Measurements from ENCODE around the gene OIP5.
A peak's percentile ranks its signal among the peaks of the same experiment; 100 is the strongest.
"Not testable (repeated sequence)": the region's sequence is repeated elsewhere in the genome, so short reads cannot be mapped to it uniquely, and the experiment has no call there.

The OIP5 gene

GRCh38 chr15:41301587-41301986 lies 30.8 kb downstream of the OIP5 start:
- DNase-seq: no peak

GRCh38 chr15:41301139-41301538 lies 31.3 kb downstream of the OIP5 start:
- DNase-seq: not testable (repeated sequence)

- DNase-seq: no peak
Observed at GRCh38 chr15:41292521-41292920, 39.9 kb downstream of the OIP5 start.

- DNase-seq: peak in 1 of 14 donors; percentile 3
Observed at GRCh38 chr15:41291065-41291631, 41.2 kb downstream of the OIP5 start.

- no peak for DNase-seq
Observed at GRCh38 chr15:41289953-41290352, 42.4 kb downstream of the OIP5 start.

- DNase-seq: no peak
Observed at GRCh38 chr15:41288464-41288863, 43.9 kb downstream of the OIP5 start.

- DNase-seq: no peak
Observed at GRCh38 chr15:41286665-41287333, 45.6 kb downstream of the OIP5 start.

GRCh38 chr15:41285285-41285684 lies 47.1 kb downstream of the OIP5 start:
- DNase-seq: no peak

- DNase-seq: peak in 5 of 14 donors; percentile 19 to 68 (median 52)
Observed at GRCh38 chr15:41284427-41285177, 47.8 kb downstream of the OIP5 start.

GRCh38 chr15:41283653-41284426 lies 48.6 kb downstream of the OIP5 start:
- DNase-seq: peak; percentile 64 to 97 (median 92)

GRCh38 chr15:41282980-41283652 lies 49.3 kb downstream of the OIP5 start:
- peak in 1 of 14 donors; percentile 32 for DNase-seq

- DNase-seq: not testable (repeated sequence)
Observed at GRCh38 chr15:41282436-41282835, 50.0 kb downstream of the OIP5 start.

- DNase-seq: no peak
Observed at GRCh38 chr15:41281236-41281635, 51.2 kb downstream of the OIP5 start.

GRCh38 chr15:41279535-41280283 lies 52.7 kb downstream of the OIP5 start:
- no peak for DNase-seq

- no peak for DNase-seq
Observed at GRCh38 chr15:41278319-41278718, 54.1 kb downstream of the OIP5 start.

GRCh38 chr15:41276831-41277230 lies 55.6 kb downstream of the OIP5 start:
- no peak for DNase-seq

- DNase-seq: no peak
Observed at GRCh38 chr15:41269887-41270286, 62.5 kb downstream of the OIP5 start.

- DNase-seq: no peak
Observed at GRCh38 chr15:41263891-41264351, 68.5 kb downstream of the OIP5 start.

- no peak for DNase-seq
Observed at GRCh38 chr15:41262571-41262970, 69.8 kb downstream of the OIP5 start.

- not testable (repeated sequence) for DNase-seq
Observed at GRCh38 chr15:41260924-41261323, 71.5 kb downstream of the OIP5 start.

GRCh38 chr15:41259546-41260189 lies 72.7 kb downstream of the OIP5 start:
- DNase-seq: no peak

Data from C1 segment of cervical spinal cord (tissue), 14 donors.